GM19397 (cell line): Measurements from ENCODE around the gene FILIP1.

Source experiments
- ATAC-seq: cut with Tn5 transposase; IDR thresholded peaks from one replicate; pipeline ENCODE4 v1.9.1; 2021; ENCODE audit warnings: mild to moderate bottlenecking, moderate library complexity; ENCODE audit not compliant: unreplicated experiment

FILIP1 gene

DNA sequence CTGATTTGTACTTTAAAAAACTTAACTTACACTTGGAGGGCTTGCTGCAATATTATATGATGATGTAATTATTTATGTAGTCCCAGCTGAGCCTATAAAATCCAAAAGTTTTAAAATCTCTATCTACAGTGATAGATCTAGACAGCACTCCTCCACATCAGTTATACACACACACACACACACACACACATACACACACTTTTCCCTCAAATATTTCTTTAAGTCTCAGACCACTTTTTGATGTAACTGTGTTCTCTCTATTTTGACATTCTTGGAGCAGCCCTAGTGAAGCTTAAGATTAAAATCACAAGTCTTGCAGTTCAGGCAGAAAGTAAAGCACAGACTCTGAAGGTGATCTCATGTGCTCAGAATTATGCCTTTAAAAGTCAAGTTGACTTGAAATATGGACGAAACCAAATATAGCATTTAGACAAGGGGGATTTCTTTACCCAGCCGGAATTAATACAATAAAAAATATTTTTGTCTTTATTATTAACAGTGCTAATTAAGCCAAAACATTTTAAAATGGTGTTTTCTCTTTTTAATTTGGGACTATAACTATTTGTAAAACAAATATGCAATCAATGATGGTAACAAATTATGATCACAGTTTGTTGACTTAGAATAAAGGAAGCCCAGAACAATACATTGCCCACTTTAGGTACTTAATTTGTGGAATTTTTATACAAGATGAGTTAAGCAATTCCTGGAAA, 145.5 kb downstream of the FILIP1 start:
- ATAC-seq = no peak

DNA sequence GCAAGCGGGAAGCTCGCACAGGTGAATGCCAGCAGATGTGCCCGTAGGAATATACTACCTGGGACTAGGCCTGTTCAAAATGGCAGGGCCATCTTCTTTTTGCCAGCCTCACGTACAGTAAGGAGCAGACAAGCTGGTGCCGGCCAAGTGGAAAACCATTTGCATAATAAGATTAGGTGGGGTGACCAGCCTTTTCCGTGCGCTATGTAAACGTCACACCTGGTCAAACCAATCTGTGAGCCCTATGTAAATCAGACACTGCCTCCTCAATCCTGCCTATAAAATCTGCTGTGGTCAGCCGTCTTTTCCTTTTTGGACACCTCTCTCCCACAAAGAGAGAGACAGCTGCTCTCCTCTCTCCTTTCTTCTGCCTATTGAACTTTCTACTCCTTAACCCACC, 148.2 kb downstream of the FILIP1 start:
- no peak for ATAC-seq

- no peak for ATAC-seq
These were observed 149.1 kb downstream of the FILIP1 start for GRCh38 chr6:75344455-75344854.

- no peak for ATAC-seq
These were observed 149.6 kb downstream of the FILIP1 start for GRCh38 chr6:75344021-75344420.

DNA sequence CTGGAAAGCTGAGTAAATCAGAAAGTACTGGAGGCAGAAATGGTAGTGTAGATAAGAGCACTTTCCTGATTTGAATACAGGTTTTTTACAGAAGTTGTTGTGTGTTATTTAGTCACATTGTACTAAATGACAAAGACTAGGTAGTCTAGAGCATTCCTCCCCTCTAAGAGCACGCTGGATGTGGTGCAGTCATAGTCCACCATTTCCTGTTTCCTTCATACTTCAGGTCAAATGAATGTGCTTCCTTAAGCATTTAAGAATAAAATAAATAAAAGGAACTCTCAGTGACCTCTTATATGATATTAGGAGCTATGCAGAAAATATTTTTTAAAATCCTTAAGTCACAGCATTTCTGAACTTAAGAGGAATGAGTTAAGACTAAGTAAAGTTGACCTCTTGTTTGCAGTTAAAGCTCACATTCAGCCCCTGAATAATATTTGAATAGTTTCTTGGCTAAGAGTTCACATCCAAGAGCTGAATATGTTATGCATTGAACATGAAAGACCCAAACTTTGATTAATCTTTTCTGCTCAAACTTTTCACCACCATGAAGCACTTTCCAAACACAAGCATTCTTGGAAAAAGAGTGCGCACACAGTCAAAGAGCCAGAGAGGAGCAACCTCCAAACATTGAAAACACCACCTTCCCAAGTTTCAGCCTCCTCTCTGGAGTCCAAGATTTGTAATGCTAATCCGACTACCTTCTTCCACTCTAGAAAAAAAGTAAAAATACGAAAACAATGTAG, 155.6 kb downstream of the FILIP1 start:
- ATAC-seq = no peak

DNA sequence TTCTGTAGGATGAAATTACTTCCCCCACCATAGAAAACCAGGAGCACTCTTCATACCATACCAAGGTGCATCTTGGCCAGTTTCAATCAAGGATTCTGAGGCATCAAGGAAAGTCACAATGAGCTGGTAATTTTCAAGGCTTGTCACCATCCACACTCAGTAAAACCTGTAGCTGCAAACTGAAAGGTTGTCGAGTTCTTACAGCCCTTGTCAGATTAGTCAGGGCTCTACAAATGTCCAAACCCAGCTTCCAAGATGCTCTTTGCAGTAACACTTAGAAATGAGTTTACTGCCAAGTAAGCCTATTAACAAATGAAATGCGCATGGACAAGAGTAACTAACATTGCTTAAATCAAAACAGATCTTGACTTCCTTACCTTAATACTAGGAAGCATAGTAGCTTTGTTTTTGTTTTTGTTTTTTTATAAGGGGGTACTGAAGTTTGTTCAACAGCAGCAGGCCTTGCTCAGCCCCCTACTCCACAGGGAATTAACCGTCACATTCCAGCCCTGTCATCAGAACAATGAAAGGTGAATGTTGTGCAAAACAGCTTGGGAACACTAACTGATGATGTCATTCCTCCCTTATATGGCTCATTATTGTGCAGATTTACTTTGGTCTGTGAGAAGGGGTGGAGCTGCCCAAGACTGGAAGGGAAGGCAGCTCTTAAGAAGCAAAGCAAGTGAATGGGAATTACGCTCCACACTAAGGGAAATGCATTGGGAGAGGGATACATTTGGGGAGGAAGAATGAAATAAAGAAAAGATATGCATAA, 159.1 kb downstream of the FILIP1 start:
- ATAC-seq = no peak

GRCh38 chr6:75333676-75334200, 159.9 kb downstream of the FILIP1 start:
- no peak for ATAC-seq

GRCh38 chr6:75331151-75331550, 162.4 kb downstream of the FILIP1 start:
- no peak for ATAC-seq

DNA sequence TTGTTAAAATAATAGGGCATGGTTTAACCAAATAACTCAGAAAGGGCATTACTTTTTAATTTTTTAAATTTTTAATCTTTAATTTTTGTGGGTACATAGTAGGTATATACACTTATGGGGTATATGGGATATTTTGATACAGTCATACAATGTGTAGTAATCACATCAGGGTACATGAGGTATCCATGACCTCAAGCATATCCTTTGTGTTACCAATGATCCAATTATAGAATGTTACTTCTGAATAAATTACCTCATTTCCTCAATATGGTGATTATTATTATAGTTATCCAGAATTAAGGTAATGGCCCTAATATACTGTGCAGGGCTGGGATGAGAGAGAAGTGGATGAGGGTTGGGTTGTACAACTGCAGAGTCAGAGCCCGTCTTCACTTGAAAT, 163.9 kb downstream of the FILIP1 start:
- ATAC-seq = no peak

GRCh38 chr6:75327807-75328206, 165.8 kb downstream of the FILIP1 start:
- ATAC-seq = no peak

DNA sequence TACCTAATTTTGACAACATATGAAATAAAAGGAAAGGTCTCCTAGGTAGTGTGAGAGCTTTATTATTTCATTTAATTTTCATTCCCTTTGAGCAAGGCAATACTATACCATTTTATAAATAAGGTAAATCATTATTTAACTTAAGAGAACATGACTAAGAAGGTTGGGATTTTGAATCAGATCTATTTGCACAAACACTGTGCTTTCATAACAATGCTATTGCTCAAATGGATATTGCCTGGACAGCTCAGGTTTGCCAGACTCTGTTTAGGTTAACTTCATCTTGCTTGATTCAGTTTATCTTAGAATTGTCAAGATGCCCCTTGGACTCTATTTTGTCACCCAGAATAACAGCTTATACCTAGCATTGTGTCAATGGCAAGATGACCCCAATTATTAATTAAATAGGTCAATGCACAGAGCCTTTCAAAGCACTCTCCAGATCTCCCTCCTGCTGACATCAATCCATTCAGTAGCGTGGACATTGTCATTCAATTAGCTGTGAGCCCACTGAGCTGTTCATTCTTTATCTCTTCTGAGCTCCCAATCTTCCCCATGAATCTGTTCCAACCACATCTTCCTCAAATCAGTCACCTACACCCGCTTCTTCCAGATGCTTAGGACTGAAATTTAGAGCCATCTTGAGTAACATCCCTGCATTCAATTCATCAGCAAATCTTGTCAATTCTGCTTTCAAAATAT, 166.9 kb downstream of the FILIP1 start:
- no peak for ATAC-seq

- ATAC-seq = no peak
These were observed 174.7 kb downstream of the FILIP1 start for GRCh38 chr6:75318900-75319299.

- ATAC-seq = no peak
These were observed 175.9 kb downstream of the FILIP1 start for GRCh38 chr6:75317503-75318206.

DNA sequence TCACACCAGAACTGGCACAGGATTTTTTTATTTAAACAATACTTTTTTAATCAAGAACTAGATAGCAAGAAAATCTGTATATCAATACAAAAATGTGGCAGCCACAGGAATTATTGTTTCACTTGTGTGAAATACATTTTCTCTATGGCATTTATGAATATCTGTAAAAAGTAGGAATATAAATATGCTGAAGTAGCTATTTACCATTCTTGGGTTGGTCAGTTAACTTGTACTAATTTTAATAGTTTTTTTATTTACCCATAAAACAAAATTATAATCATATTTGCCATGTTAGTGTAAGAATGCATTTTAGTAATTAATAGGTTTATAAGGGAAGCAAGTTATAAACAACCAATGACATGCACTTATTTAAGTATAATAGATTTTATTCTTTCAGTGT, 177.6 kb downstream of the FILIP1 start:
- ATAC-seq = no peak

GRCh38 chr6:75308250-75308988, 185.2 kb downstream of the FILIP1 start:
- no peak for ATAC-seq

DNA sequence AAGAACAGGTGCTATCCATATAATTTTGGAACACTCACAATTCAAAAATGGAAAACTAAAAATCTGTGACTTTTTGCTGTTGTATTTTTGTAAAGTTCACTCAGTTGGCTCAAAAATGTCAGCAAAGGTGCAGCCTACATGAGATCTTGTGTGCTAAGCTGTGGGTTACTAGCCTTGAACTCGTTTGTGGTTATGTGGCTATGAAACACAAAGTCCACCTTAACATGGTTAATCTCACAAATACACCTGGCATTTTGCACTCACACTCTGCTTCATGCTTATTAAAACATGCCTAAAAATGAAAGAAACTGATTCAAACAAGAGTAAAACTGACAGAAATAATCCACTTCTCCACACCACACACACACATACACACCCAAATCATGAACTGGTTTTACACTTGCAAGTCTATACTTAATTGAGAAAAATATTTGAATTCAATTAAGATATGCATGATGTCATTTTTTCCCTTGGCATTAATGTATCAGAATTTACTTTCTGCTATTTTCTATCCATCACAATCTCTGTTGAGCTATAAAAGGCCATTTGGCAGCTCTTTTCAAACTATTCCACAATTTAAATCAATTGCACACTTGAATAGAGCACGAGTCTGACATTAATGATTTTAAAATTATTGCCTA, 186.1 kb downstream of the FILIP1 start:
- no peak for ATAC-seq

DNA sequence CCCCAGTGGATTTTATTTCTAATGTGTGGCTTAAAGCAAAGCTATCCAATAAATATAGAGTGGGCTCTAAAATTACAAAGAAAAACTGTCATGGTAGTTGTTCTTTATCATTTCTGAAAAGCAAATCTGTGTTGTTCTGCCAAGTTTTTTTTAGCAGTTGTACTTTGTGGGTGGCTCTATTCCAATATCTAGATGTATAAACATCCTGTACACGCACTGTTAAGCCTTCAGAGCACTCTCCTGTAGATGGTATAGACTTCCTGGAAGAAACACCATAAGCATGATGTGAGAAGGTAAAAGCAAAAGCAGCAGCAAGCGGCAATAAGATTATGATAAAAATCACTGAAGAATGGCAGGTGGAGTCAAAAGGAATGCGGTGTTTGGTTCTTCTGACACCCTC, 187.5 kb downstream of the FILIP1 start:
- no peak for ATAC-seq

GRCh38 chr6:75305573-75305972, 188.0 kb downstream of the FILIP1 start:
- ATAC-seq = no peak

GRCh38 chr6:75302280-75302679, 191.3 kb downstream of the FILIP1 start:
- no peak for ATAC-seq
